VCaP (cell line): ENCODE measurements around the gene VENTX.
"Not testable (repeated sequence)": the region's sequence is repeated elsewhere in the genome, so short reads cannot be mapped to it uniquely, and the experiment has no call there.

Source experiments
- H3K27ac ChIP-seq: fragments of 450-650 bp; 2 replicates; pipeline ENCODE4 v1.5.1; 2017
- TF ChIP-seq, protein P1 (sequence below): fragments of 450-650 bp; conservative IDR thresholded peaks from 2 replicates; pipeline ENCODE4 v1.5.1; 2017; ENCODE audit warnings: mild to moderate bottlenecking, moderate library complexity

VENTX gene

DNA sequence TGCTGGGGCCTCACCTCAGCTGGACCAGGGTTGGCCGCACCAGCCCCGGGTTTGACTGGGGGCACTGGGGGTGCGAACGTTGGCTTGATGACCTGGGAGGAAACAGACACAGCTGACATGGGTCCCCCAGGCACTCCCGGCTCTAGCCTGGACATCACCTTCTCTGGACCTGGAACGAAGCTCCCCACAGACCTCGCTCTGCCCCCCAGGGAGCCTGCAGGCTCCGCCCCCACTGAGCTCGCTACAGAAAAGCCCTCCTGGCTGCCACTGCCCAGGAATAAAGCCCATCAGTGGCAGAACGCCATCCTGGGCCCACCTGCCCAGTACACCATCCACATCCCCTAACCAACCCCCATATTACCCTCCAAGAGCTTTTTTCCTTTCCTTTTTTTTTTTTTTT, 26.0 kb downstream of the VENTX start:
- H3K27ac ChIP-seq, result no peak overlapping the region
- TF ChIP-seq, protein P1, sequence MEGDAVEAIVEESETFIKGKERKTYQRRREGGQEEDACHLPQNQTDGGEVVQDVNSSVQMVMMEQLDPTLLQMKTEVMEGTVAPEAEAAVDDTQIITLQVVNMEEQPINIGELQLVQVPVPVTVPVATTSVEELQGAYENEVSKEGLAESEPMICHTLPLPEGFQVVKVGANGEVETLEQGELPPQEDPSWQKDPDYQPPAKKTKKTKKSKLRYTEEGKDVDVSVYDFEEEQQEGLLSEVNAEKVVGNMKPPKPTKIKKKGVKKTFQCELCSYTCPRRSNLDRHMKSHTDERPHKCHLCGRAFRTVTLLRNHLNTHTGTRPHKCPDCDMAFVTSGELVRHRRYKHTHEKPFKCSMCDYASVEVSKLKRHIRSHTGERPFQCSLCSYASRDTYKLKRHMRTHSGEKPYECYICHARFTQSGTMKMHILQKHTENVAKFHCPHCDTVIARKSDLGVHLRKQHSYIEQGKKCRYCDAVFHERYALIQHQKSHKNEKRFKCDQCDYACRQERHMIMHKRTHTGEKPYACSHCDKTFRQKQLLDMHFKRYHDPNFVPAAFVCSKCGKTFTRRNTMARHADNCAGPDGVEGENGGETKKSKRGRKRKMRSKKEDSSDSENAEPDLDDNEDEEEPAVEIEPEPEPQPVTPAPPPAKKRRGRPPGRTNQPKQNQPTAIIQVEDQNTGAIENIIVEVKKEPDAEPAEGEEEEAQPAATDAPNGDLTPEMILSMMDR, result no peak

DNA sequence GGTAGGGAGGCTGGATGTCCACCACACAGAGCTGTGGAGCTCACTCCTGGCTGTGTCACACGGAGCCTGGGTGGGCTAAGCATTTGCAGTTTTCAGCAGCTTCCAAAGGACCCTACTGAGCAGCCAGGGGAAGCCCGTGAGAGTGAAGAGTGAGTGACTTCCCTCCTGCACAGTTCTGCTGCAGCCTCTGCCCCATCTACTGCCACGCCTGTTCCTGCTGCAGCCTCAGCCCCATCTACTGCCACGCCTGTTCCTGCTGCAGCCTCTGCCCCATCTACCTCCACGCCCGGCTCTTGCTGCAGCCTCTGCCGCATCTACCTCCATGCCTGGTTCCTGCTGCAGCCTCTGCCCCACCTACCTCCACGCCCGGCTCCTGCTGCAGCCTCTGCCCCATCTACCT, 26.8 kb downstream of the VENTX start:
- TF ChIP-seq, protein P1, result no peak
- no peak overlapping the region for H3K27ac ChIP-seq

DNA sequence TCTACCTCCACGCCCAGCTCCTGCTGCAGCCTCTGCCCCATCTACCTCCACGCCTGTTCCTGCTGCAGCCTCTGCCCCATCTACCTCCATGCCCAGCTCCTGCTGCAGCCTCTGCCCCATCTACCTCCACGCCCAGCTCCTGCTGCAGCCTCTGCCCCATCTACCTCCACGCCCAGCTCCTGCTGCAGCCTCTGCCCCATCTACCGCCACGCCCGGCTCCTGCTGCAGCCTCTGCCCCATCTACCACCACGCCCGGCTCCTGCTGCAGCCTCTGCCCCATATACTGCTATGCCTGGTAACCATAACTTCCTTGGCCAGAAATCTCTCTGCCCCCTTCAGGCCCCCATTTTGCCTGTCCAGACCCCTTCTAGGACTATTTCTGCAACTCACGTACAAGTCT, 27.4 kb downstream of the VENTX start:
- H3K27ac ChIP-seq, result not testable (repeated sequence)

DNA sequence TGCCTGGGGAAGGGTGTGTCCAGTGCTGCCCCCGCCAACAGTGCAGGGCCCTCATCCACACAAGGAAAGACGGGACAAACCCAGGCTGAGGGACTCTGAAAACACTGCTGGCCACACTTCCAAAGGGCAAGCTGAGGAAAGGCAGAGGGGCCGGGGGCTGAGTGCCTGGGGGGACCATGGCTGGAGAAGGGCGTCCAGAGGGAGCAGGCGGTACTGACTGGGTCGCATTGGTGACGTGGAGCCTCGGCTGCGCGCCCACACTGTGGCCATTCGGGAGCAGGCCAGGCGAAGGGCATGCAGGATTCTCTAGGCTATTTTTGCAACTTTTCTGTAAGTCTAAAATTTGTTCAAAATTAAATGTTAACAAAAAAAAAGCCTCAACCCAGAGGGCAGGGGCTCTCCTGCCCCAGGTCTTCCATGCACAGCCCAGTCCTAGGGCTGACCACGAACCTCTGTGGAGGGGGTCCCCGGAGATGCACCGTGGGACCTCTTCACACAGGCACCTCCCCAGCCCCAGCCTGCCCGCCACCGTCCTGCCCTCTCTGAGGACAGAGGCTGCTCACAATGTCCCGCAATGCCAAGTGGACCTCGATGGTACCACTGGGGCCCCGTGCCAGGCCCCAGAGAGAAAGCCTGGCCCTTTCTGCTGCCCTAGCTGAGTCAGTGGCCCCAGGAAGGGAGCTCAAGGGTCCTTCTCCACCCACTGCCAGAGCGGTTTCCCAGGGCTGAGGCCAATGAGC, 28.6 kb downstream of the VENTX start:
- no peak overlapping the region for H3K27ac ChIP-seq
- TF ChIP-seq, protein P1, result no peak

DNA sequence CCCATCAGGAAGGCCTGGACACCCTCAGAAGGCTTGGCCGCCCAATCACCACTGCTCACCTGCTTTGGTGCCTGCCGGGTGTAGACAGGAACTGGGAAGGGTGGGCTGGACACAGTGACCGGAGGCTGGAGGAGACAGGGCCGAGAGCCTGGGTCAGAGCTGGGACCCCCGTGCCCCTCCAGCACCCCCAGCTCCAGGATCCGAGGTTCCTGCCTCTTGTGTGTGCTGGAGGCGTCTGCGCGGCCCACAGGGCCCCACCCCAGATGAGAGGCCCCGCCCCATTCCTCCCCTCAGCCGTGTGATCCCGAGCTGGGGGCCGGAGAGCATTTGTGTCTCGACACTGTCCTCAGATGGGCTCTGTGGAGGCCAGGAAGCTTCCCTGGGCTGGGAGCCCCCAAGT, 29.6 kb downstream of the VENTX start:
- TF ChIP-seq, protein P1, result no peak
- H3K27ac ChIP-seq, result no peak overlapping the region

DNA sequence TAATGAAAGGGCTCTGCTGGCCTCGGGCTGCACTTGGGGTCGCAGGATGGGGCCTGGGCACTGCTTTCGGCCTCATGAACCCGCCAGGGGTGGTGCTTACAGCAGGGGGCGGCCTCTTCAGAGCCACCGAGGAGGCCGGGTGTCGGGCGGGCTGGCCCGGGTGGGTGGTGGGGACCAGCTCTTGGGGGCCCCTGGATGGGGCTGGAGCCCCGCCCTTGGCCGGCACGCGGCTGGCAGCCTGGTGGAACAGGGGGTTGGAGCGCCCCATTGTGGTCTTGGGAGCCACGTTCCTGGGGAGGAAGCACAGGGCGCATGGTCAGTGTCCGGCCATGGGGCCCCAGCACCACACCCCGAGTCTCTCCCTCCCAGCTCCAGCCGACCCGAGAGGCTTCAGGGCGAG, 30.2 kb downstream of the VENTX start:
- TF ChIP-seq, protein P1, result no peak
- no peak overlapping the region for H3K27ac ChIP-seq

DNA sequence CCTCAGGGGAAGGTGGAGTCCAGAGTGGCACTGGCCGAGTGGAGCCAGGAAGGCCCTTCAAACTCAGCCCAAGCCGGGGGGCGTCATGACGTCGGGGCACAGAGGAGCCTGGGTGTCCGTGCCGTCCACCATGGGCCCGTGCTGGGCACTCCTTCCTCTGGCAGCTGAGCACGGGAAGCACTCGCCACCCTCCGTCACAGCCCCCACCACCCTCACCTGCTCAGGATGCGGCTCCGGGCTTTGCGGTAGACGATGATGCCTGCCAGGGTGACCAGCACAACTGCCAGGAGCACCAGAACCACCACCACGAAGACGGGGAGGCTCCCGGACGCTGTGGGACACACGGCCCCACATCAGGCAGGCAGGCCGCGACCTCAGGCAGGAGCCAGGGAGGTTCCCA, 30.9 kb downstream of the VENTX start:
- no peak overlapping the region for H3K27ac ChIP-seq
- TF ChIP-seq, protein P1, result no peak

DNA sequence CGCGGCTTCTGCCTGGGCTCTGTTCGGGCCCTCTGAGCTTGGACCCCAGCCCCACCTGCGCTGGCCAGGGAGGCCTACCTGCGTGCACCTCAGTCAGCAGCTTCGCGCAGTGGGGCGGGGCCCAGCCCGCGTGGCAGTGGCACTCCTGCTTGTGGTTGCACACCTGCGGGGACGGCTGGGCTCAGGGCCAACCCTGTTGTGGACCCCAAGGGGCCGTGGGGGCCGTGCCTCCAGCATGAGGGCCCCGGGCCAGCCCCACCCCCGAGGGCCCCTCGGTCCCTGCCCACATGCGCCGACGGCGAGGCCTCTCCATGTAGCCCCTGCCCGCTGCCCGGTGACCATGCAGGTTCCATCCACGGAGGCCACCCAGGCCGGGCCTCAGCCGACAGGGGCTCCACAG, 31.7 kb downstream of the VENTX start:
- TF ChIP-seq, protein P1, result no peak
- H3K27ac ChIP-seq, result no peak overlapping the region
